Stimulated activated CD4-positive, alpha-beta T cell treated with anti-CD3 and anti-CD28 coated beads, Interleukin-2, amount 100 ng/mL, for 4 hours (primary cell): ENCODE data around the gene TLX1.

Experiments used
- DNase-seq: peaks from one replicate; pipeline ENCODE4 v3.0.0-alpha.2; 2020; ENCODE audit warnings: low read depth

TLX1 gene

GRCh38 chr10:101130984-101131961 is at the start of gene TLX1:
TSS of gene TLX1 (plus strand) at chr10:101131300. CDS start at chr10:101131542, 242 bp downstream.
- no peak for DNase-seq

GRCh38 chr10:101085846-101086245 is 45.3 kb upstream of the TLX1 start:
- no peak for DNase-seq

- no peak for DNase-seq
Measured at GRCh38 chr10:101087376-101087775, 43.7 kb upstream of the TLX1 start.

- no peak for DNase-seq
Measured at GRCh38 chr10:101087965-101088364, 43.1 kb upstream of the TLX1 start.

- DNase-seq, result no peak
Measured at GRCh38 chr10:101089520-101090299, 41.4 kb upstream of the TLX1 start.

- DNase-seq, result no peak
Measured at GRCh38 chr10:101090597-101090996, 40.5 kb upstream of the TLX1 start.

- DNase-seq, result no peak
Measured at GRCh38 chr10:101091546-101092290, 39.4 kb upstream of the TLX1 start.

- no peak for DNase-seq
Measured at GRCh38 chr10:101092881-101093354, 38.2 kb upstream of the TLX1 start.

- DNase-seq, result no peak
Measured at GRCh38 chr10:101094121-101094879, 36.8 kb upstream of the TLX1 start.

- DNase-seq, result no peak
Measured at GRCh38 chr10:101095004-101095403, 36.1 kb upstream of the TLX1 start.

GRCh38 chr10:101095550-101096213 is 35.4 kb upstream of the TLX1 start:
- peak; percentile 47 for DNase-seq

- no peak for DNase-seq
Measured at GRCh38 chr10:101096378-101096777, 34.7 kb upstream of the TLX1 start.

GRCh38 chr10:101097881-101098280 is 33.2 kb upstream of the TLX1 start:
- no peak for DNase-seq

- DNase-seq, result no peak
Measured at GRCh38 chr10:101099901-101100300, 31.2 kb upstream of the TLX1 start.

GRCh38 chr10:101101372-101101881 is 29.7 kb upstream of the TLX1 start:
- no peak for DNase-seq

- DNase-seq, result no peak
Measured at GRCh38 chr10:101103430-101103829, 27.7 kb upstream of the TLX1 start.

- no peak for DNase-seq
Measured at GRCh38 chr10:101106351-101106750, 24.7 kb upstream of the TLX1 start.

- DNase-seq, result no peak
Measured at GRCh38 chr10:101107771-101108170, 23.3 kb upstream of the TLX1 start.

GRCh38 chr10:101110856-101111523 is 20.1 kb upstream of the TLX1 start:
- DNase-seq, result no peak

GRCh38 chr10:101111547-101111946 is 19.6 kb upstream of the TLX1 start:
- DNase-seq, result no peak
